ENCODE results near the gene ATP2B3. TPM values are rescaled to one million over a fixed set of nuclear protein-coding genes. Genes with fewer than 3 reads are reported as not detected.

Gene ATP2B3
- total and polyA plus RNA-seq, 10 of the 15 experiments (the other 5 are each of a cell fraction or from before 2014, with no cell fraction given): 0.01 TPM; not detected in 9

GRCh38 chrX:153554519-153555167 lies 37.2 kb downstream of the ATP2B3 start:
- Histone ChIP-seq H3K36me3 (ENCODE audit: control insufficient read depth in 2 of 2, insufficient read depth in 2 of 2, low read length in 1 of 2) (no peaks in the 10 kb centered on the region), H3K4me1 (ENCODE audit: control insufficient read depth, insufficient read depth, low read length) (no peaks in the 10 kb centered on the region), H3K4me3 (no peak overlapping the region), H3K9ac (ENCODE audit: control insufficient read depth, insufficient read depth, low read length) (no peak overlapping the region), H3K27me3 (replicated peaks in 1 of 2; ENCODE audit: control insufficient read depth in 2 of 2, insufficient read depth in 2 of 2, low read length in 1 of 2) (no peaks in the 10 kb centered on the region; a peak in 1 of 4 replicates), H3K4me2 (ENCODE audit: control insufficient read depth, insufficient read depth) (no peak overlapping the region), H2AFZ (ENCODE audit: control insufficient read depth, low read depth, low read length) (no peak overlapping the region), H4K20me1 (ENCODE audit: control insufficient read depth, insufficient read depth) (no peaks in the 10 kb centered on the region), H3K79me2 (ENCODE audit: control insufficient read depth, insufficient read depth, low read length) (no peaks in the 10 kb centered on the region), H3K27ac (ENCODE audit: control insufficient read depth, insufficient read depth) (no peak overlapping the region), H3K9me3 (replicated peaks; ENCODE audit: control insufficient read depth, insufficient read depth, low read length) (no peaks in the 10 kb centered on the region)
- ChIA-PET POLR2A (no interaction called here), CTCF (interaction anchor here (0.6 to 4.5 kb wide), 8 partner anchors 42 to 613 kb away, joined by 3 to 28 read pairs (median 4); no protein-coding TSS in a partner anchor), RAD21 (ENCODE audit: unreplicated experiment) (interaction anchor here (1.0 to 2.2 kb wide), 5 partner anchors 10 to 113 kb away, joined by 3 to 12 read pairs (median 6); partner anchors contain the start of gene CCNQ), SMC1A (ENCODE audit: uncharacterized antibody, unreplicated experiment) (no interaction called here)
- in situ Hi-C loops (cut with MboI): loop anchor here (5.0 kb wide), 1 partner anchor 103 kb away; no protein-coding TSS in a partner anchor
- intact Hi-C loops (cut with micrococcal nuclease; ENCODE audit: unreplicated experiment): loop anchor here (2.0 to 5.0 kb wide), 3 partner anchors 94 to 398 kb away; no protein-coding TSS in a partner anchor
- 22% methylated on average over 15 of the region's 17 CpGs for WGBS (ENCODE audit: insufficient coverage, insufficient replicate concordance, low lambda C conversion rate, missing lambda C conversion rate)
- FAIRE-seq (no peak), ATAC-seq (peak; percentile 94), DNase-seq (ENCODE audit: low read depth, low spot score) (no peak)
- TF ChIP-seq YY1 (IDR thresholded peaks at IDR 0.05; ENCODE audit: low read depth, low read length): 0 out of 2 replicates have a peak, but pooled peaks have one; percentile 29
- TF ChIP-seq SMC3 (IDR thresholded peaks at IDR 0.05; ENCODE audit: borderline replicate concordance, low read length): peak; percentile 72
- TF ChIP-seq CTCF (IDR thresholded peaks at IDR 0.05 in 2 of 3, conservative IDR thresholded peaks at IDR 0.05 in 1 of 3; ENCODE audit: control insufficient read depth in 2 of 3, extremely low read depth in 1 of 3, insufficient read depth in 1 of 3, low read depth in 3 of 3, low read length in 3 of 3): peak; percentile 74 to 81 (median 79)
- peak; percentile 73 for TF ChIP-seq RAD21 (IDR thresholded peaks at IDR 0.05; ENCODE audit: insufficient read depth, low read depth, low read length)
- TF ChIP-seq CUX1 (IDR thresholded peaks at IDR 0.05; ENCODE audit: insufficient replicate concordance, low read depth, low read length): no peak
- TF ChIP-seq FOS (IDR thresholded peaks at IDR 0.05; ENCODE audit: borderline replicate concordance, extremely low read depth, insufficient read length): no peak
- no TSS peak for BruUV-seq (replicated peaks)

All from GM12878 (cell line).